Neural cell (in vitro differentiated cells): ENCODE measurements around the gene KDM4C. TPM values are rescaled to one million over a fixed set of nuclear protein-coding genes. Genes with fewer than 3 reads are reported as not detected.

Source experiments
- H2AFZ ChIP-seq: fragments of 200-600, 300-800 bp; sonication (generic), shearing (Covaris generic); 2 replicates; pipeline ENCODE4 v1.6.0; 2014; ENCODE audit warnings: low read depth, mild to moderate bottlenecking, antibody characterized with exemption, low read length, moderate library complexity
- H3F3A ChIP-seq: fragments of 200-600 bp; shearing (Covaris generic); 2 replicates; pipeline ENCODE4 v1.6.1; 2016; ENCODE audit warnings: mild to moderate bottlenecking, moderate library complexity, mixed read lengths, antibody characterized with exemption, low read length; ENCODE audit not compliant: insufficient read depth, poor library complexity, severe bottlenecking
- H3K27ac ChIP-seq: fragments of 200-600, 300-800 bp; sonication (generic), shearing (Covaris generic); 2 replicates; pipeline ENCODE4 v1.5.1; 2014; ENCODE audit warnings: mild to moderate bottlenecking, low read length, moderate library complexity
- H3K27me3 ChIP-seq: fragments of 300-800, 200-600 bp; sonication (generic), shearing (Covaris generic); 2 replicates; pipeline ENCODE4 v1.6.0; 2014; ENCODE audit warnings: mild to moderate bottlenecking, low read depth, low read length, moderate library complexity; ENCODE audit not compliant: insufficient read depth
- H3K36me3 ChIP-seq: fragments of 300-800, 200-600 bp; sonication (generic), shearing (Covaris generic); 2 replicates; pipeline ENCODE4 v1.5.1; 2014; ENCODE audit warnings: mild to moderate bottlenecking, antibody characterized with exemption, low read length, moderate library complexity; ENCODE audit not compliant: insufficient read depth
- H3K4me2 ChIP-seq: fragments of 300-800, 200-600 bp; sonication (generic), shearing (Covaris generic); 2 replicates; pipeline ENCODE4 v1.6.0; 2014; ENCODE audit warnings: mild to moderate bottlenecking, low read length
- H3K4me3 ChIP-seq: fragments of 300-800, 200-600 bp; sonication (generic), shearing (Covaris generic); 2 replicates; pipeline ENCODE4 v1.5.1; 2014; ENCODE audit warnings: mild to moderate bottlenecking, low read length, moderate library complexity
- H3K79me2 ChIP-seq: fragments of 200-600 bp; shearing (Covaris generic); replicated peaks from 2 replicates; pipeline ENCODE4 v1.6.0; 2014; ENCODE audit warnings: mild to moderate bottlenecking, low read length, moderate library complexity; ENCODE audit not compliant: insufficient read depth
- H3K9ac ChIP-seq: fragments of 300-800, 200-600 bp; sonication (generic), shearing (Covaris generic); 2 replicates; pipeline ENCODE4 v1.6.1; 2016; ENCODE audit warnings: mild to moderate bottlenecking, low read length, mixed read lengths
- H3K9me2 ChIP-seq: fragments of 200-600 bp; shearing (Covaris generic); 2 replicates; pipeline ENCODE4 v1.6.1; 2016; ENCODE audit warnings: mild to moderate bottlenecking, low read length, mixed read lengths; ENCODE audit not compliant: insufficient read depth
- H3K9me3 ChIP-seq: fragments of 200-600, 300-800 bp; sonication (generic), shearing (Covaris generic); 2 replicates; pipeline ENCODE4 v1.6.1; 2016; ENCODE audit warnings: mild to moderate bottlenecking, mixed run types, low read length, moderate library complexity, mixed read lengths
- H4K20me1 ChIP-seq: fragments of 200-600 bp; shearing (Covaris generic); 2 replicates; pipeline ENCODE4 v1.6.1; 2016; ENCODE audit warnings: mild to moderate bottlenecking, mixed run types; ENCODE audit not compliant: insufficient read depth
- EP300 ChIP-seq: fragments of 450-650 bp; conservative IDR thresholded peaks from 2 replicates; pipeline ENCODE4 v1.6.1; 2014; ENCODE audit warnings: antibody characterized with exemption, mild to moderate bottlenecking, moderate library complexity; ENCODE audit not compliant: poor library complexity, severe bottlenecking
- EZH2 ChIP-seq: fragments of 200-600, 300-800 bp; shearing (Covaris generic), sonication (generic); IDR thresholded peaks from 2 replicates; pipeline ENCODE4 v1.6.1; 2014; ENCODE audit warnings: antibody characterized with exemption, low read length, borderline replicate concordance, mild to moderate bottlenecking; ENCODE audit not compliant: insufficient read depth, poor library complexity, severe bottlenecking
- MXI1 ChIP-seq: fragments of 450-650 bp; conservative IDR thresholded peaks from 2 replicates; pipeline ENCODE4 v1.6.1; 2014; ENCODE audit warnings: antibody characterized with exemption, mild to moderate bottlenecking; ENCODE audit not compliant: poor library complexity, severe bottlenecking
- POLR2AphosphoS5 ChIP-seq: IDR thresholded peaks from 2 replicates; pipeline ENCODE4 v1.6.1; 2012
- RAD21 ChIP-seq: fragments of 450-650 bp; conservative IDR thresholded peaks from 2 replicates; pipeline ENCODE4 v1.6.1; 2014; ENCODE audit warnings: antibody characterized with exemption, mild to moderate bottlenecking, moderate library complexity
- REST ChIP-seq: IDR thresholded peaks from 2 replicates; pipeline ENCODE4 v1.6.1; 2012; ENCODE audit warnings: borderline replicate concordance
- SMC3 ChIP-seq: fragments of 450-650 bp; conservative IDR thresholded peaks from 2 replicates; pipeline ENCODE4 v1.6.1; 2014; ENCODE audit warnings: antibody characterized with exemption, mild to moderate bottlenecking, moderate library complexity; ENCODE audit not compliant: poor library complexity
- TAF1 ChIP-seq: IDR thresholded peaks from 2 replicates; pipeline ENCODE4 v1.6.1; 2012; ENCODE audit warnings: low read depth
- polyA plus RNA-seq: library from polyadenylated mRNA; depleted of rRNA; stranded (reverse); fragments of >200 nt; gene quantifications from 2 replicates; pipeline ENCODE4 v1.2.3, GENCODE V29; 2014
- TF ChIP-seq, protein P1 (sequence below): fragments of 450-650 bp; IDR thresholded peaks from 2 replicates; pipeline ENCODE4 v1.5.1; 2014; ENCODE audit warnings: antibody characterized with exemption, mild to moderate bottlenecking, moderate library complexity; ENCODE audit not compliant: poor library complexity, severe bottlenecking

Gene KDM4C
- polyA plus RNA-seq, 1 donor from 2014 or later: 21.1 TPM

- Histone ChIP-seq H4K20me1 (no peaks in the 10 kb centered on the region), H3K9me2 (no peaks in the 10 kb centered on the region), H3K4me3 (no peak overlapping the region), H3F3A (no peaks in the 10 kb centered on the region), H3K27me3 (no peaks in the 10 kb centered on the region), H3K27ac (no peak overlapping the region), H3K9ac (no peak overlapping the region), H2AFZ (no peak overlapping the region), H3K36me3 (no peaks in the 10 kb centered on the region), H3K4me2 (no peak overlapping the region), H3K79me2 (no peaks in the 10 kb centered on the region), H3K9me3 (no peaks in the 10 kb centered on the region)
- TF ChIP-seq TAF1: no peak
- TF ChIP-seq MXI1: no peak
- TF ChIP-seq, protein P1, sequence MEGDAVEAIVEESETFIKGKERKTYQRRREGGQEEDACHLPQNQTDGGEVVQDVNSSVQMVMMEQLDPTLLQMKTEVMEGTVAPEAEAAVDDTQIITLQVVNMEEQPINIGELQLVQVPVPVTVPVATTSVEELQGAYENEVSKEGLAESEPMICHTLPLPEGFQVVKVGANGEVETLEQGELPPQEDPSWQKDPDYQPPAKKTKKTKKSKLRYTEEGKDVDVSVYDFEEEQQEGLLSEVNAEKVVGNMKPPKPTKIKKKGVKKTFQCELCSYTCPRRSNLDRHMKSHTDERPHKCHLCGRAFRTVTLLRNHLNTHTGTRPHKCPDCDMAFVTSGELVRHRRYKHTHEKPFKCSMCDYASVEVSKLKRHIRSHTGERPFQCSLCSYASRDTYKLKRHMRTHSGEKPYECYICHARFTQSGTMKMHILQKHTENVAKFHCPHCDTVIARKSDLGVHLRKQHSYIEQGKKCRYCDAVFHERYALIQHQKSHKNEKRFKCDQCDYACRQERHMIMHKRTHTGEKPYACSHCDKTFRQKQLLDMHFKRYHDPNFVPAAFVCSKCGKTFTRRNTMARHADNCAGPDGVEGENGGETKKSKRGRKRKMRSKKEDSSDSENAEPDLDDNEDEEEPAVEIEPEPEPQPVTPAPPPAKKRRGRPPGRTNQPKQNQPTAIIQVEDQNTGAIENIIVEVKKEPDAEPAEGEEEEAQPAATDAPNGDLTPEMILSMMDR: no peak
- no peak for TF ChIP-seq SMC3
- no peak for TF ChIP-seq REST
- TF ChIP-seq POLR2AphosphoS5: no peak
- TF ChIP-seq EZH2: no peak
- no peak for TF ChIP-seq RAD21
- no peak for TF ChIP-seq EP300
Observed at GRCh38 chr9:6781476-6781875, 23.7 kb downstream of the KDM4C start.

DNA sequence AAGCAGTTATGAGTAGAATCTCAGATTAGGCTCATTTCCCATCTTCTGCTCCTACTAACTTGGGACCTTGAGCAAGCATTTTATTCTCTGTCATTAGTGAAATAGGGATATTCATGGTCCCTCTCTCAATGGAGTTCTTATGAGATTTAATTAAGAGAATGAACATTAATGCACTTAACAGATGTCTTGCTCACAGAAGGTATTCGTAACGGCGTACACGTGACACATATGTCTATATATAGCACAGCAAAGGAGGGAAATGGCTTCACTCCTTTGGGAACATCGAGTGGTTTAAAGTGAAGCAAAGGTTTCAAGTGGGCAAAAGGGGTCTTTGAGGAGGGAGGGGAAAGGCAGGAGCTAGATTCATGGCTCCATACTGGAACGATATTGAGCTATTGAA, 24.6 kb downstream of the KDM4C start:
- Histone ChIP-seq H3K27ac (no peak overlapping the region), H3K36me3 (no peaks in the 10 kb centered on the region), H3F3A (no peaks in the 10 kb centered on the region), H3K4me3 (no peak overlapping the region), H3K9me2 (no peaks in the 10 kb centered on the region), H3K27me3 (no peaks in the 10 kb centered on the region), H2AFZ (no peak overlapping the region), H3K9me3 (no peaks in the 10 kb centered on the region), H3K79me2 (no peaks in the 10 kb centered on the region), H3K9ac (no peak overlapping the region), H4K20me1 (no peaks in the 10 kb centered on the region), H3K4me2 (no peak overlapping the region)
- no peak for TF ChIP-seq MXI1
- TF ChIP-seq SMC3: no peak
- no peak for TF ChIP-seq RAD21
- no peak for TF ChIP-seq REST
- no peak for TF ChIP-seq POLR2AphosphoS5
- TF ChIP-seq, protein P1: no peak
- TF ChIP-seq TAF1: no peak
- TF ChIP-seq EP300: no peak
- TF ChIP-seq EZH2: no peak
